22Rv1 (cell line): ENCODE results near the gene BBS7.

Experiments used
- ZFX ChIP-seq: fragments of 450-650 bp; IDR thresholded peaks from 2 replicates; pipeline ENCODE4 v1.6.1; 2017; ENCODE audit warnings: antibody characterized with exemption, borderline replicate concordance
- TF ChIP-seq, protein P1 (sequence below): fragments of 450-650 bp; IDR thresholded peaks from 2 replicates; pipeline ENCODE4 v1.5.1; 2017; ENCODE audit warnings: mild to moderate bottlenecking

DNA sequence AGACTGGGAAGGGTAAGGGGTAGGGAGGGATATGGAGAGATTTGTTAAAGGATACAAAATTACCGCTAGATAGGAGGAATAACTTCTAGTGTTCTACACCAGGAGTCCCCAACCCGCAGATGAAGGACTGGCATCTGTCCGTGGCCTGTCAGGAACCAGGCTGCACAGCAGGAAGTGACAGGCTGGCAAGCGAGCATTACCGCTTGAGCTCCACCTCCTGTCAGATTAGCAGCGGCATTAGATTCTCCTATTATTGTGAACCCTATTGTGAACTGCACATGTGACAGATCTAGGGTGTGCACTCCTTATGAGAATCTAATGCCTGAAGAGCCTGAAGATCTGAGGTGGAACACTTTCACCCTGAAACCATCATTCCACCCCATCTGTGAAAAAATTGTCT, 27.9 kb upstream of the BBS7 start:
- TF ChIP-seq, protein P1, sequence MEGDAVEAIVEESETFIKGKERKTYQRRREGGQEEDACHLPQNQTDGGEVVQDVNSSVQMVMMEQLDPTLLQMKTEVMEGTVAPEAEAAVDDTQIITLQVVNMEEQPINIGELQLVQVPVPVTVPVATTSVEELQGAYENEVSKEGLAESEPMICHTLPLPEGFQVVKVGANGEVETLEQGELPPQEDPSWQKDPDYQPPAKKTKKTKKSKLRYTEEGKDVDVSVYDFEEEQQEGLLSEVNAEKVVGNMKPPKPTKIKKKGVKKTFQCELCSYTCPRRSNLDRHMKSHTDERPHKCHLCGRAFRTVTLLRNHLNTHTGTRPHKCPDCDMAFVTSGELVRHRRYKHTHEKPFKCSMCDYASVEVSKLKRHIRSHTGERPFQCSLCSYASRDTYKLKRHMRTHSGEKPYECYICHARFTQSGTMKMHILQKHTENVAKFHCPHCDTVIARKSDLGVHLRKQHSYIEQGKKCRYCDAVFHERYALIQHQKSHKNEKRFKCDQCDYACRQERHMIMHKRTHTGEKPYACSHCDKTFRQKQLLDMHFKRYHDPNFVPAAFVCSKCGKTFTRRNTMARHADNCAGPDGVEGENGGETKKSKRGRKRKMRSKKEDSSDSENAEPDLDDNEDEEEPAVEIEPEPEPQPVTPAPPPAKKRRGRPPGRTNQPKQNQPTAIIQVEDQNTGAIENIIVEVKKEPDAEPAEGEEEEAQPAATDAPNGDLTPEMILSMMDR = no peak
- no peak for TF ChIP-seq ZFX
